ENCODE data around the gene HAPLN3.
A peak's percentile ranks its signal among the peaks of the same experiment; 100 is the strongest.
"Not testable (repeated sequence)": the region's sequence is repeated elsewhere in the genome, so short reads cannot be mapped to it uniquely, and the experiment has no call there.

HAPLN3 gene

DNA sequence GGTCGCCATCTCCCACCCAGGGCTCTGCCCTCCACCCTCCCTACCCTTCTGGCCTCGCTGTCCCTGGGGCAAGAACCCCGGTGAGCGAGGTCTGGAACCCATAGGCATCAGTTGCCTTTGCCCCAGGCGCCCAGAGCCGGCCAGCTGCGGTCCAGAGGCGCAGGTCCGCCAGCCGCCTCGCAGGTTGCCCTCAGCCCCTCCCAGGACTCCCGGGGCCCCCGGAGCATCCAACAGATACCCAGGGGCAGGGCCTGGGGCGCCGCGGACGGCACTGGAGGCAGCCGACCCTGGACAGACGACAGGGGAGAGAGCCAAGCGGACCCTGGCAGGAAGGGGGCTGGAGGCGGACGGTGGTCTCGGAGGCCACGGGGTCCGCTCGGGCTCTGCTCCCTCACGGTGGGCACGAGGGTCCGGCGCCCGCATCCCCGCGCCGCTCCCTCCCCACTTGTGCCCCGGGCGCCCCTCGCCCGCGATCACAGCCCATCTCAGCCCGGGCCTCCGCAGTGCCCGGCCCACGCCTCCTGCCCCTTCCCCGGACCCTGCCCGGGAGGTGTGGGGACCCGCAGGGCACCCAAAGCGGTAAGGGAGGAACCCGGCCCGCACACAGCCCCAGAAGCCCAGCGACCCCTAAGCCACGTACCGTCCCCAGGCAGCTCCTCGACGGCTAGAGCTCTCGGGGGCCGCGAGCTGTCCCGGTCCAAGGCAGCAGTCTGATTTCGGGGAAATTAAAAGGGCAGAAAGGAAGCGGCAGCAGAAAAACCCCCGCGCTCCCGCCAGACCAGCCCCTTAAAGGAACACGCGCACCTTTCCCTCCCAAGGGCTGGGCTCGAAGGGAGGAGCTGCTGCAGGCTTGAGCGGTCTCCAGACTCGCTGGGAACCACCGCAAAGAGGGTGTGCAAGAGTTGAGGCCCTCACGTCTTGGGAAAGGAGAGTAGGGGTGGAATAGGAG is at the start of gene HAPLN3:
Gene HAPLN3, minus strand, starts transcription at position 726 of the 949 bp plus-strand sequence. CDS start 8,246 bp downstream, outside the sequence.
- peak; percentile 30 for DNase-seq (ENCODE audit: low read depth, low spot score)

DNA sequence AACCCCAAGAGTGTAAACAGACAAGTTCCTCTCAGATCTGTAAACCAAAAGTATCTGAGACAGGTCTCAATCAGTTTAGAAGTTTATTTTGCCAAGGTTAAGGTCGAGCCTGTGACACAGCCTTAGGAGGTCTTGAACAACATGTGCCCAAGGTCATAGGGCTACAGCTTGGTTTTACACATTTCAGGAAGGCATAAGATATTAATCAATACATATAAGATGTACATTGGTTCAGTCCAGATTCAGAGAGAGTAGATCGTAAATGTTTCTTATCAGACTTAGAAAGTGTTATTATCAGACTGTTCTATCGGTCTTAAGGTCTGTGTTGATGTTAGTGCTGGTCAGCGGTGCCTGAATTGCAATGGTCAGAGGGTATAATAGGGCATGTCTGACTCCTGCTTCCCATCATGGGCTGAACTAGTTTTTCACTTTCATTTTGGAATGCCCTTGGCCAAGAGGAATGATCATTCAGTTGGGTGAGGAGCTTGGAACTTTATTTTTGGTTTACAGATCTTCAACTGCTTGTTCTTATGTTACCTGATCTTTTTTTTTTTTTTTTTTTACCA is 44.8 kb upstream of the HAPLN3 start:
- no peak for DNase-seq (ENCODE audit: low read depth, low spot score)

- no peak for DNase-seq (ENCODE audit: low read depth, low spot score)
These were observed 44.1 kb upstream of the HAPLN3 start for GRCh38 chr15:88939486-88939806.

DNA sequence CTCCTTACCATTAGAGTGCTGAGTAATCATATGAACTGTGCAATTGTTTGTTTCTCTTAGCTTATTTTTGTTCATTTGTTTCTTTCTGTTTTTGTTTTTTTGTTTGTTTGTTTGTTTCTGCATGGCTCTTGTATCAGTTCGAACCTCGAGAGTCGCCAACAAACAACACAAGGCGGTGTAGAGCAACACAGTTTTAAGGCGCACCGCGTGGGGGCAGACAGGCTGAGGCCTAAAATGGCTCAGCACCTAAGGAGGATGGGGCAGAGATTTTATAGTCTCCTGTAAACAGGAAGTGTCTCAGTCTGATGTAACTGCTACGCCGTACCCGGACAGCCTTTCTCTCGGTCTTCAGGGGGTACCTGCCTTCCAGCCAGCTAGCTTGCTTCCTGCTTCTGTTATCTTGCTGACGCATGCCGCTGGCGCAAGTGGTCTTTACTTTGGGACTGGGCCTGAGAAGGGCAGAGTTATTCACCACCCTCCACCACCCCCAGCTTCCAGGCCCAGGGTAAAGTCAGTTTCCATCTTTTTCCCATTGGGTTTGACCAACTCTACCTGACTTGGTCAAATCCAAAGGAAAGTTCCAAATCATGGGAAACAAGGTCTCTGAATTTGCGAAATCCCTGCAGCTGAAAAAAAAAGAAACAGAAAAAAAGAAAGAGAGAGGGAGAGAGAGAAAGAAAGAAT is 43.6 kb upstream of the HAPLN3 start:
- no peak for DNase-seq (ENCODE audit: low read depth, low spot score)

- not testable (repeated sequence) for DNase-seq (ENCODE audit: low read depth, low spot score)
These were observed 39.1 kb upstream of the HAPLN3 start for GRCh38 chr15:88934449-88934848.

GRCh38 chr15:88932875-88933330 is 37.6 kb upstream of the HAPLN3 start:
- no peak for DNase-seq (ENCODE audit: low read depth, low spot score)

DNA sequence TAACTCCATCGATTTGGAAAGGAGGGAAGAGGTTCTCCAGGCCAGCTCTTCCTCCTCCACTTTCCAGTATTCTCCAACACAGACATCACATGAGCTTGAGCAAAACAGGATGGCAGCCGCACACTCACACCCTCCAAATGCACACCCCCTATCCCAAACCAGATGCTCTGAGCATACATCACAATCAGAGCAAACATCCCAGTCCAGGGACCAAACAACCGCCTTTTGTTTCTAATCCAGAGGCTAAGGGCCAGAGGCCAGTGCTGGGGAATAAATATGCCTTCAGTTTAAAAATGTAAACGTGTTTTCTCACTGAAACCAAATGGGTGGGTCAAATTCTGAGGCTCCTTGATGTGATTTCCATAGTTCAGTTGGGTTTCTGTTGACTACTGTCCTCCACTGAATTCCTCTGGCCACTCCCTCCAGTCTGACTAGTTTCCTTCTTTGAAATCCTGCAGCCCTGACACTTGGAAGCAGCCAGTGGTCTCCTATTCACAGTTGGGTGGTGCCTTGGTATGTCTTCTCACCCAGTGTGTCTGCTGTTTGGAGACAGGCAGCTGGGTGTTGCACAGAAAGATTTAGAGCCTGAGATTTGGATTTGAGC is 37.0 kb upstream of the HAPLN3 start:
- DNase-seq (ENCODE audit: low read depth, low spot score): no peak

DNA sequence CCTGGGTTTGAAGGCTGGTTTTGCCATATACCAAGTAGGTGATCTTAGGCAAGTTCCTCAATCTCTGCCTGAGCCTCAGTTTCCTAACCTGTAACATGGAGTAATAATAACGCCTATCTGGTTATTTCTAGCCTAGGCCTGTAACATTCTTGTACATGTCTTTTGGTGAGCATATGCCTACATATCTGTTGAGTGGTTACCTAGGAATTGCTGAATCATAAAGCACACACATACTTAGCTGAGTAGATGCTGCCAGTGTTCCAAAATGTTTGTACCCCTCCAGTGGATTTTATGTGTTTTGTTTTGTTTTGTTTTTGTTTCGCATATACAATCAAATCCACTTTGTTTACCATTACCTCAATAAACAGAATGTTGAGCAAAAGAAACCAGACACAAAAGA is 35.2 kb upstream of the HAPLN3 start:
- no peak for DNase-seq (ENCODE audit: low read depth, low spot score)

- DNase-seq (ENCODE audit: low read depth, low spot score): not testable (repeated sequence)
These were observed 34.2 kb upstream of the HAPLN3 start for GRCh38 chr15:88929358-88930098.

DNA sequence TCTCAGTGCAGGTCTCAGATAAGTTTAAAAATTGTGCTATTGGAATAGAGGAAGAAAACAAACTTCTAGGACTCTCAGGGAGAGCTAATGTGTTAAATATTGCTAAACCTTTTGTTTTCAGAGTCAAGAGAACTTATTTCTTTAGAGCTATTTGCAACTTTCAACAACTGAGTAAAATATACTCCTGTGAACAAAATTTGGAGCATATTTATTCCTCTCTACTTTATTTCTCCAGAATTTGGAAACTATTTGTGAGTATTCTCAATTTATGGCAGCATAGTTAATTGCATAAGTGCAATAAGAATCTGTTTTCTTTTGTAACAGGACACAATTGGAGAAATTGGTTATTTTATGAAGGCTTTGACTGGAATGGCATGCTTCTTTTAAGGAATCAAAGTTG is 32.8 kb upstream of the HAPLN3 start:
- DNase-seq (ENCODE audit: low read depth, low spot score): not testable (repeated sequence)

DNA sequence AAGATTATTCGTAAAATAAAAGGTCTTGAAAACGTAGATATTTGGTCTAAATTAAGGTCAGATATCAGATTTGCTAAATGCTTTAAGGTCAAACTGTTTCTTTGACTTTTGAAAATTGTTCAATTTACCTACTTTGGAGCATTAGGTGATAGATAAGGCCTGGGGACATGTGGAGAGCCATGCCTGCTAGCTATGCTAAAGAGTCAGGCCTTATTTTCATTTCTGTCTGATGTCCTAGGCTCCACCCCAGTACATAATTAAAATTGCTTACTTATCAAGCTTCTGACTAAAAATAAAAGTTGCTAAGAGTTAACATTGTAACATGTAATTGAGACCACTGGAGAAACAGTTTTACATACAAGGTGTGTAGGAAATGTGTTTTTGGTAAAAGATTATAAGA is 30.3 kb upstream of the HAPLN3 start:
- not testable (repeated sequence) for DNase-seq (ENCODE audit: low read depth, low spot score)

DNA sequence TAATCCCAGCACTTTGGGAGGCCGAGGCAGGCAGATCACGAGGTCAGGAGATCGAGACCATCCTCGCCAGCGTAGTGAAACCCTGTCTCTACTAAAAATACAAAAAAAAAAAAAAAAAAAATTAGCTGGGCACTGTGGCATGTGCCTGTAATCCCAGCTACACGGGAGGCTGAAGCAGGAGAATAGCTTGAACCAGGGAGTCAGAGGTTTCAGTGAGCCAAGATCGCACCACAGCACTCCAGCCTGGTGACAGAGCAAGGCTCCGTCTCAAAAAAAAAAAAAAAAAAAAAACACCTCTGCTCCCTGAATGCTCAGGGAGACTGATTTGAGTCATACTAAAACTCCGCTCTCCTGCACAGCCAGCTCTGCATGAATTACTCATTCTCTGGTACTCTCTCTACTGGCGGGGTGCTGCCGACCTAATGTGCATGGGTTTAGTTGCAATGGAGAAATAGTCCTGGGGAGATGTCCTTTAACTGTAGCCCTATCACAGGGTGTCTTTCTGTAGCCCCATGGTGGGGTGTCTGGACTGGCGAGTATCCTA is 25.6 kb upstream of the HAPLN3 start:
- not testable (repeated sequence) for DNase-seq (ENCODE audit: low read depth, low spot score)

- no peak for DNase-seq (ENCODE audit: low read depth, low spot score)
These were observed 25.0 kb upstream of the HAPLN3 start for GRCh38 chr15:88920186-88920891.

DNA sequence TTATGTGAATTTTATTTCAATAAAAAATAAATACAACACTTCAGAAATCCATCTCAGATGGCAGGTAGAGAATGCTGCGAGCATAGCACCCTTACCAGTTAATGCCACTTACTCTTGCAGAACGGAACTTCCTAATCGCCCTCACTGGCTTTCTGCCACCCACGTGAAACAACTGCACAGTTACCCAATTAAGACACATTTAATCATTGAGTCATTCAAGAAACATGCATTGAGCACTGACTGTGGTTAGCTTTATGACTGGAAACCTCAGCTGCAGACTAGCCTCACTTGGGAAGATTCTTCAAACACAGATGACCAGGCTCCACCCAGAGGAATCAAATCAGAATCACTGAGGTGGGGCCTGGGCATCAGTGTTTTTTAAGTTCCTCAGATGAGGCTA is 23.4 kb upstream of the HAPLN3 start:
- DNase-seq (ENCODE audit: low read depth, low spot score): no peak

DNA sequence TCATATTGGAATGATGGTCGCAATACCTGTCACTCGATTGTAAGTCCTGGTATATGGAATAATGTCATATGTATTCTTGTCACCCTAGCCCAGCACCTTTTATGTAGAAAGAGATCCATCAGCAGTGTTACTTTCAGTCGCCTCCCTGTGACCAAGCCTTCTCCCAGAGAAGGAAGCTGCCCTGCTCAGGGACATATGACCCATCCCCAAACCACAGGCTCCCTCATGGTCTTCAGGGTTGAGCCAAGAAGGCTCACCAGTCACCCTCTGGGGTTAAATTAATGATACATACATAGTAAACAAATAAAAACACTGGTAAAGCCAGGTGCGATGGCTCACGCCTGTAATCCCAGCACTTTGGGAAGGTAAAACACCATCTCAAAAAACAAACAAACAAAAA is 22.4 kb upstream of the HAPLN3 start:
- no peak for DNase-seq (ENCODE audit: low read depth, low spot score)

DNA sequence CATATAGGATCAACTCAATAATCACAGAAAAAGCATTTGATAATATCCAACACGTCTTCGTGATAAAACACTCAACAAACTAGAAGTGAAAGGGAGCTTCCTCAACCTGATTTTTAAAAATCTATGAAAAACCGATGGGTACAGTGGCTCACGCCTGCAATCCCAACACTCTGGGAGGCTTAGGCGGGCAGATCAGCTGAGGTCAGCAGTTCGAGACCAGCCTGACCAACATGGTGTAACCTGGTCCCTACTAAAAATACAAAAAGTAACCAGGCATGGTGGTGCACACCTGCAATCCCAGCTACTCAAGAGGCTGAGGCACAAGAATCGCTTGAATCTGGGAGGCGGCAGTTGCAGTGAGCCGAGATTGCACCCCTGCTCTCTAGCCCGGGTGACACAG is 20.0 kb upstream of the HAPLN3 start:
- DNase-seq (ENCODE audit: low read depth, low spot score): no peak

DNA sequence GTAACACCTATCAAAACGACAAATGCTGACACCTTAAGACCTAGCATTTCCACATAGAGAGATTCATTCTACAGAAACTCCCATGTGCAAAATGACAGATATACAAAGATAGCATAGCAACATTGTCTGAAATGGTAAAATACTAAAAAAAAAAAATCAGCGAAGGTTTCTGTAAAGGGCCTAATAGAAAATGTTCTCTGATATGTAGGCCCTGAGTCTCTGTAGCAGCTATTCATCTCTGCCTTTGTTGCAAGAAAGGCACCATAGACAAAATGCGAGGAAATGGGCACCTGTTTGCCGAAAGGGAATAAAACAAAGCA is 18.5 kb upstream of the HAPLN3 start:
- no peak for DNase-seq (ENCODE audit: low read depth, low spot score)

- DNase-seq (ENCODE audit: low read depth, low spot score): peak; percentile 43
These were observed 17.9 kb upstream of the HAPLN3 start, which contains the start of gene MFGE8 for GRCh38 chr15:88913017-88913849. Gene MFGE8, minus strand, starts transcription at chr15:88913379. Its CDS starts 60 bp downstream, at chr15:88913319.

DNA sequence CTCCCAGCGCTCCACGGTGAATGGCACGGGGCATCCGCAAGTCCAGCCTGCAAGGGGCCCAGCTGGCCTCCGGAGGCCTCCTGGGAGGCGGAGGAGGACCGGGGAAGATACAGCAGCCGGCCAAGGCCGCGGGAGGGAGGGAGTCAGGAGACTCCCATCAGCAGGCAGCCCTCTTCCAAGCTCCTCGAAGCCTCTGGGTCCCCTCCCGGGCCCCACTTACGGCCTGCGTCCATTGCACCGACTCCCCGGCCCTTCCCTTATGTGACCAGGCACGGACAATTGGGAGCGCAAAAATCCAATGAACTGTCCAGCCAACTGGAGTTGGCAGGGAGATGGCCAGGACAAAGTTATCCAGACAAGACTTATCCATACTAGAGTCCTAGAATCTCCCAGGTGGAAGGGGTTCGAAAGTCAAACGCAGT is 17.2 kb upstream of the HAPLN3 start:
- DNase-seq (ENCODE audit: low read depth, low spot score): no peak

- no peak for DNase-seq (ENCODE audit: low read depth, low spot score)
These were observed 16.4 kb upstream of the HAPLN3 start for GRCh38 chr15:88911766-88912118.
